WTC11 (cell line): ENCODE data around the gene SKI.

ENCODE experiments used
- CBFB ChIP-seq: sonication (generic); formaldehyde crosslinking; IDR thresholded peaks from 2 replicates; pipeline ENCODE4 v1.8.1; 2022; ENCODE audit warnings: mild to moderate bottlenecking, low read depth, missing genetic modification reagents
- CREB1 ChIP-seq: sonication (generic); formaldehyde crosslinking; IDR thresholded peaks from 2 replicates; pipeline ENCODE4 v1.8.0; 2023; ENCODE audit warnings: mild to moderate bottlenecking, missing genetic modification reagents
- FOXJ3 ChIP-seq: sonication (generic); formaldehyde crosslinking; IDR thresholded peaks from 2 replicates; pipeline ENCODE4 v1.9.0; 2021; ENCODE audit warnings: missing genetic modification reagents, mild to moderate bottlenecking, borderline replicate concordance
- NFATC4 ChIP-seq: fragments of 250-450 bp; sonication (Bioruptor Pico); IDR thresholded peaks from 2 replicates; pipeline ENCODE4 v1.9.0; 2021; ENCODE audit warnings: mild to moderate bottlenecking
- SMAD4 ChIP-seq: sonication (generic); formaldehyde crosslinking; IDR thresholded peaks from 2 replicates; pipeline ENCODE4 v1.8.0; 2022; ENCODE audit warnings: mild to moderate bottlenecking, missing genetic modification reagents
- TF ChIP-seq, protein P1 (sequence below): fragments of 200-600 bp; IDR thresholded peaks from 2 replicates; pipeline ENCODE4 v1.8.0; 2022; ENCODE audit warnings: antibody characterized with exemption
- TF ChIP-seq, protein P2 (sequence below): sonication (generic); formaldehyde crosslinking; IDR thresholded peaks from 2 replicates; pipeline ENCODE4 v1.8.1; 2023; ENCODE audit warnings: mild to moderate bottlenecking, missing genetic modification reagents, borderline replicate concordance
- TF ChIP-seq, protein P3 (sequence below): sonication (generic); formaldehyde crosslinking; IDR thresholded peaks from 2 replicates; pipeline ENCODE4 v1.8.1; 2023; ENCODE audit warnings: mild to moderate bottlenecking, missing genetic modification reagents, moderate library complexity

DNA sequence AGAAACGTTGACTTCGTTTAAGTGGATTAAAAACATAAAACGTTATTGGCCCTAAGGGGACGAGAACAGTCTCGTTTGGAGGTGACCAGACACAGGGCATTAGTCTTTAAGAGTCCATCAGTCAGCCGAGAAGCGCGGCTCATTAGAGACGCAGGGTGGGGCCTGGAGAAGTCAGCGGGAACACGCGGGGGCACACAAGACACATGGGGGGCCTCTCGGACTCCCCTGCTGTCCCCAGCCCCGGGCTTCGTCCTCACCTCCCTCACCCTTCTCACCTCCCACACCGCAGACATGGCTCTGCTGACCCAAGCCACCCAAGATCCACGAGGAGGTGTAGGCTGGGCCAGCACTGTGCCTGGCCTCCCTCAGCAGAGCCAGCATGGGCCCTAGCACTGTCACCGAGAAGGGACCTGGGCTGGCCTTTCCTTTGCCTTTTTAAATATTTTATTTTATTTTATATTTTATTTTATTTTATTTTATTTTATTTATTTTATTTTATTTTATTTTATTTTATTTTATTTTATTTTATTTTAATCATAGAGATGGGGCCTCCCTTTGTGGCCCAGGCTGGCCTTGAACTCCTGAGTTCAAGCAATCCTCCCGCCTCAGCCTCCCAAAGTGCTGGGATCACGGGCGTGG is 114.4 kb downstream of the SKI start:
- TF ChIP-seq SMAD4 (CRISPR knock-in tag) (no peak), NFATC4 (CRISPR knock-in tag) (no peak), CREB1 (CRISPR knock-in tag) (no peak), CBFB (CRISPR knock-in tag) (no peak), FOXJ3 (CRISPR knock-in tag) (no peak)
- TF ChIP-seq, protein P1, sequence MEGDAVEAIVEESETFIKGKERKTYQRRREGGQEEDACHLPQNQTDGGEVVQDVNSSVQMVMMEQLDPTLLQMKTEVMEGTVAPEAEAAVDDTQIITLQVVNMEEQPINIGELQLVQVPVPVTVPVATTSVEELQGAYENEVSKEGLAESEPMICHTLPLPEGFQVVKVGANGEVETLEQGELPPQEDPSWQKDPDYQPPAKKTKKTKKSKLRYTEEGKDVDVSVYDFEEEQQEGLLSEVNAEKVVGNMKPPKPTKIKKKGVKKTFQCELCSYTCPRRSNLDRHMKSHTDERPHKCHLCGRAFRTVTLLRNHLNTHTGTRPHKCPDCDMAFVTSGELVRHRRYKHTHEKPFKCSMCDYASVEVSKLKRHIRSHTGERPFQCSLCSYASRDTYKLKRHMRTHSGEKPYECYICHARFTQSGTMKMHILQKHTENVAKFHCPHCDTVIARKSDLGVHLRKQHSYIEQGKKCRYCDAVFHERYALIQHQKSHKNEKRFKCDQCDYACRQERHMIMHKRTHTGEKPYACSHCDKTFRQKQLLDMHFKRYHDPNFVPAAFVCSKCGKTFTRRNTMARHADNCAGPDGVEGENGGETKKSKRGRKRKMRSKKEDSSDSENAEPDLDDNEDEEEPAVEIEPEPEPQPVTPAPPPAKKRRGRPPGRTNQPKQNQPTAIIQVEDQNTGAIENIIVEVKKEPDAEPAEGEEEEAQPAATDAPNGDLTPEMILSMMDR = no peak
- TF ChIP-seq, protein P2, sequence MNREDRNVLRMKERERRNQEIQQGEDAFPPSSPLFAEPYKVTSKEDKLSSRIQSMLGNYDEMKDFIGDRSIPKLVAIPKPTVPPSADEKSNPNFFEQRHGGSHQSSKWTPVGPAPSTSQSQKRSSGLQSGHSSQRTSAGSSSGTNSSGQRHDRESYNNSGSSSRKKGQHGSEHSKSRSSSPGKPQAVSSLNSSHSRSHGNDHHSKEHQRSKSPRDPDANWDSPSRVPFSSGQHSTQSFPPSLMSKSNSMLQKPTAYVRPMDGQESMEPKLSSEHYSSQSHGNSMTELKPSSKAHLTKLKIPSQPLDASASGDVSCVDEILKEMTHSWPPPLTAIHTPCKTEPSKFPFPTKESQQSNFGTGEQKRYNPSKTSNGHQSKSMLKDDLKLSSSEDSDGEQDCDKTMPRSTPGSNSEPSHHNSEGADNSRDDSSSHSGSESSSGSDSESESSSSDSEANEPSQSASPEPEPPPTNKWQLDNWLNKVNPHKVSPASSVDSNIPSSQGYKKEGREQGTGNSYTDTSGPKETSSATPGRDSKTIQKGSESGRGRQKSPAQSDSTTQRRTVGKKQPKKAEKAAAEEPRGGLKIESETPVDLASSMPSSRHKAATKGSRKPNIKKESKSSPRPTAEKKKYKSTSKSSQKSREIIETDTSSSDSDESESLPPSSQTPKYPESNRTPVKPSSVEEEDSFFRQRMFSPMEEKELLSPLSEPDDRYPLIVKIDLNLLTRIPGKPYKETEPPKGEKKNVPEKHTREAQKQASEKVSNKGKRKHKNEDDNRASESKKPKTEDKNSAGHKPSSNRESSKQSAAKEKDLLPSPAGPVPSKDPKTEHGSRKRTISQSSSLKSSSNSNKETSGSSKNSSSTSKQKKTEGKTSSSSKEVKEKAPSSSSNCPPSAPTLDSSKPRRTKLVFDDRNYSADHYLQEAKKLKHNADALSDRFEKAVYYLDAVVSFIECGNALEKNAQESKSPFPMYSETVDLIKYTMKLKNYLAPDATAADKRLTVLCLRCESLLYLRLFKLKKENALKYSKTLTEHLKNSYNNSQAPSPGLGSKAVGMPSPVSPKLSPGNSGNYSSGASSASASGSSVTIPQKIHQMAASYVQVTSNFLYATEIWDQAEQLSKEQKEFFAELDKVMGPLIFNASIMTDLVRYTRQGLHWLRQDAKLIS (CRISPR knock-in tag) = no peak
- TF ChIP-seq, protein P3, sequence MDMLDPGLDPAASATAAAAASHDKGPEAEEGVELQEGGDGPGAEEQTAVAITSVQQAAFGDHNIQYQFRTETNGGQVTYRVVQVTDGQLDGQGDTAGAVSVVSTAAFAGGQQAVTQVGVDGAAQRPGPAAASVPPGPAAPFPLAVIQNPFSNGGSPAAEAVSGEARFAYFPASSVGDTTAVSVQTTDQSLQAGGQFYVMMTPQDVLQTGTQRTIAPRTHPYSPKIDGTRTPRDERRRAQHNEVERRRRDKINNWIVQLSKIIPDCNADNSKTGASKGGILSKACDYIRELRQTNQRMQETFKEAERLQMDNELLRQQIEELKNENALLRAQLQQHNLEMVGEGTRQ (CRISPR knock-in tag) = no peak
